Activated T-helper 17 cell treated with anti-CD3 and anti-CD28 coated beads, Interleukin-2, amount 50 U/mL, for 72 hours (primary cell): ENCODE results near the gene ACACB. TPM values are rescaled to one million over a fixed set of nuclear protein-coding genes. Genes with fewer than 3 reads are reported as not detected.

ENCODE experiments used
- ATAC-seq: fragments of 150-1000 bp; cut with Tn5 transposase; replicated peaks from 2 replicates; pipeline ENCODE4 v1.10.0; 2021; ENCODE audit warnings: mild to moderate bottlenecking, moderate library complexity
- H3K27ac Mint-ChIP-seq: one replicate; pipeline ENCODE4 v1.8.0; 2022; ENCODE audit warnings: mixed read lengths
- H3K27me3 Mint-ChIP-seq: one replicate; pipeline ENCODE4 v1.8.0; 2022; ENCODE audit warnings: mixed read lengths
- H3K36me3 Mint-ChIP-seq: one replicate; pipeline ENCODE4 v1.8.0; 2022; ENCODE audit warnings: low read depth, mild to moderate bottlenecking, mixed read lengths
- H3K4me1 Mint-ChIP-seq: one replicate; pipeline ENCODE4 v1.8.0; 2022; ENCODE audit warnings: mixed read lengths
- H3K4me3 Mint-ChIP-seq: one replicate; pipeline ENCODE4 v1.8.0; 2022; ENCODE audit warnings: mild to moderate bottlenecking, mixed read lengths
- H3K9me3 Mint-ChIP-seq: one replicate; pipeline ENCODE4 v1.8.0; 2022; ENCODE audit warnings: mixed read lengths
- total RNA-seq, 2 donors: library from RNA; stranded (reverse); gene quantifications; one replicate each; pipeline ENCODE4 v1.2.3, GENCODE V29; 2022

ACACB gene
- total RNA-seq, 2 donors from 2014 or later, result 7.4 to 17.3 TPM

DNA sequence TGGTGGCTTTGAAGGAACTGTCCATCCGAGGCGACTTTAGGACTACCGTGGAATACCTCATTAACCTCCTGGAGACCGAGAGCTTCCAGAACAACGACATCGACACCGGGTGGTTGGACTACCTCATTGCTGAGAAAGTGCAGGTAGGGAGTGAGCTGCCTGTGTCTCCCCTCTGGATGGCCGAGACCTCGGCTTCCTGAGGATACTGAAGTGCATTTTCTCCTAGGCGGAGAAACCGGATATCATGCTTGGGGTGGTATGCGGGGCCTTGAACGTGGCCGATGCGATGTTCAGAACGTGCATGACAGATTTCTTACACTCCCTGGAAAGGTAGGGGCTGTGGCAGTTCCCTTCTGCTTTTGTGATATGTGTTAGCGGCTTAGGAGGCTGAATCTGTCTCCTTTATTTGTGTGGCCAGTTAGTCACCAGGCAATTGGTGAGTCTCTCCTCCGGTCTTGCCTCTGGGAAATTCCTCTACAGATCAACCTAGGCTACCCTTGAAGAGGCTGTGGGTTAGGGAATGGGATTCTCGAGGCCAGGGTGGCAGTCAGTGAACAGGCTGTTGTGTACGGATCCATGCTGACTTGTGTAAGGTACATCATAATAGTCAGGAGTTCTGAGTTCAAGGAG lies 75.3 kb downstream of the ACACB start:
- H3K27me3 Mint-ChIP-seq, result no peaks in the 10 kb centered on the region
- H3K4me3 Mint-ChIP-seq, result no peak overlapping the region
- no peak overlapping the region for H3K27ac Mint-ChIP-seq
- no peak for ATAC-seq
- no peaks in the 10 kb centered on the region for H3K4me1 Mint-ChIP-seq
- peaks cover 26% of the 10 kb centered on the region for H3K36me3 Mint-ChIP-seq
- H3K9me3 Mint-ChIP-seq, result no peaks in the 10 kb centered on the region

DNA sequence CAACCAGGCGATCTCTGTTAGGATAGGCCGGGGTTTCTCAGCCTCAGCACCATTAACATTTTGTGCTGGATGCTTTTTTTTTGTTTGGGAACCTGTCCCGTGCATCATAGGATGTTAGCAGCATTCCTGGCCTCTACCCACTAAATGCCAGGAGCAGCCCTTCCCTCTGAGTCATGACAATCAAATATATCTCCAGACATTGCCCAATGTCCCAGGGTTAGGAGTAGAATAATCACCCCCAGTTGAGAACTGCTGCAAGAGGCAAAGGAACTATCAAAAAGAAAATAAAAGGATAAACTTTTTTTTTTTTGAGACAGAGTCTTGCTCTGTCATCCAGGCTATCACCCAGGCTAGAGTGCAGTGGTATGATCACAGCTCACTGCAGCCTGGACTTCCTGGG lies 76.0 kb downstream of the ACACB start:
- peaks cover 26% of the 10 kb centered on the region for H3K36me3 Mint-ChIP-seq
- ATAC-seq, result no peak
- H3K9me3 Mint-ChIP-seq, result no peaks in the 10 kb centered on the region
- no peak overlapping the region for H3K4me3 Mint-ChIP-seq
- no peaks in the 10 kb centered on the region for H3K4me1 Mint-ChIP-seq
- no peak overlapping the region for H3K27ac Mint-ChIP-seq
- no peaks in the 10 kb centered on the region for H3K27me3 Mint-ChIP-seq

DNA sequence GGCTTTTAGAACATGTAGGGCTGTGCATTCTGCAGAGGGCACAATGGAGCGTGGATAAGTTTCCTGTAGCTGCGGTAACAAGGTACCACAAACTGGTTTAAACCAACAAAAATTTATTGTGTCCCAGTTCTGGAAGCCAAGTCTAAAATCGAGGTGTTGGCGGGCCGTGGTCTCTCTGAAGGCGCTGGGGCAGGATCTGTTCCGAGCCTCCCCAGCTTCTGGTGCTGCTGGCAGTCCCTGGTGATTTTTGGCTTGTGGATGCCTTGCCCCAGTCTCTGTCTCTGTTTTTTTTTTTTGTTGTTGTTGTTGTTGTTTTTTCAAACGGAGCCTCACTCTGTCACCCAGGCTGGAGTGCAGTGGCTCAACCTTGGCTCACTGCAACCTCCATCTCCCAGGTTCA lies 77.5 kb downstream of the ACACB start:
- Mint-ChIP-seq H3K4me1 (no peaks in the 10 kb centered on the region), H3K9me3 (no peaks in the 10 kb centered on the region), H3K4me3 (no peak overlapping the region), H3K27me3 (no peaks in the 10 kb centered on the region), H3K27ac (no peak overlapping the region), H3K36me3 (peaks cover 26% of the 10 kb centered on the region)
- ATAC-seq, result no peak

DNA sequence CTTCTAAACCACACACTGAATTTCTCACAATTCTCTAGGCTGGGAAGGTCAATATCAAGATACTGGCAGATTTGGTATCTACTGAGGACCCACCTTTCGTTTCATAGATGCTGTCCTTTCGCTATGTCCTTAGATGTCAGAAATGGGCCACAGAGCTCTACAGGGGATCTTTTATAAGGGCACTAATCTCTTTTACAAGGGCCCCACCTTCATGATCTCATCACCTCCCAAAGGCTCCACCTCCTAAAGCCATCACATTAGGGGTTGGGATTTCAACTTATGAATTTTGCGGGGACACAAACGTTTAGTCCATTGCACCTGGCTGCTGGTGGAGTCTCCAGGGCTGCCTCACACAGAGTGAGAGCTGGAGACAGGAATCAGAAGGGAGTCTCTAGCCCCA lies 79.9 kb downstream of the ACACB start:
- ATAC-seq, result no peak
- peaks cover 33% of the 10 kb centered on the region for H3K36me3 Mint-ChIP-seq
- no peaks in the 10 kb centered on the region for H3K9me3 Mint-ChIP-seq
- no peaks in the 10 kb centered on the region for H3K4me1 Mint-ChIP-seq
- H3K4me3 Mint-ChIP-seq, result no peak overlapping the region
- H3K27ac Mint-ChIP-seq, result no peak overlapping the region
- H3K27me3 Mint-ChIP-seq, result no peaks in the 10 kb centered on the region

DNA sequence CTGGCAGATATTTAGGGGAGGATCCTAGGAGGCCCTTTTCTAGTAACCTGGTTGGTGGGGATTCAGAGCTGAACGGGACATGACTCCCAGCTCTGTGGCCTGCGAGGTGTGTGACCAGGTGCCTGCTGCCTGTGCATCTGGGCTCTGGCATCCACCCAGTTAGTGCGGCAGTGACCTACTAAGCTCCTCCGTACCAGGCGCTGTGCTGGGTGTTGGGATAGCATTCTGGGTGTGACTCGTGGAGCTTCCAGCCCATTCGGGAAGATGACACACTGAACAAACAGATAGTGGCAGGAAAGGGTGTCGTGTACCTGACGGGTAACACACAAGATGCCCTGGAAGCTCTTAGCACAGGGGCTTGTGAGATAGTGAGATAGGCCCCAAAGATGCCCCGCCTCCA lies 80.9 kb downstream of the ACACB start:
- Mint-ChIP-seq H3K4me3 (no peak overlapping the region), H3K9me3 (no peaks in the 10 kb centered on the region), H3K36me3 (peaks cover 40% of the 10 kb centered on the region), H3K27ac (no peak overlapping the region), H3K4me1 (no peaks in the 10 kb centered on the region), H3K27me3 (no peaks in the 10 kb centered on the region)
- ATAC-seq, result no peak

DNA sequence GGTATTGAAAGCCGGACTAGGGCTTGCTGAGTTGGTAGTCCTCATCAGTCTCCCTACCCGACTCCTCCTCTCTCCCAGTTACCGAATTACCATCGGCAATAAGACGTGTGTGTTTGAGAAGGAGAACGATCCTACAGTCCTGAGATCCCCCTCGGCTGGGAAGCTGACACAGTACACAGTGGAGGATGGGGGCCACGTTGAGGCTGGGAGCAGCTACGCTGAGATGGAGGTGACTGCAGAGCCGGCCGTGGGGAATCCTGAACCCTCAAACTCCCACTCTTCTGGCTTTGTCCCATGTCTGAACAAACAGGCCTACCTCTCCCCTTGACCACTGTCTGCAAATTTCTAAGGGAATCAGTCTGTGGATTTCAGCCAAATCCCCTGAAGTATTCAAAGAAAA lies 82.9 kb downstream of the ACACB start:
- peaks cover 42% of the 10 kb centered on the region for H3K36me3 Mint-ChIP-seq
- H3K27ac Mint-ChIP-seq, result no peak overlapping the region
- no peaks in the 10 kb centered on the region for H3K27me3 Mint-ChIP-seq
- no peaks in the 10 kb centered on the region for H3K4me1 Mint-ChIP-seq
- H3K4me3 Mint-ChIP-seq, result no peak overlapping the region
- H3K9me3 Mint-ChIP-seq, result no peaks in the 10 kb centered on the region
- ATAC-seq, result no peak

DNA sequence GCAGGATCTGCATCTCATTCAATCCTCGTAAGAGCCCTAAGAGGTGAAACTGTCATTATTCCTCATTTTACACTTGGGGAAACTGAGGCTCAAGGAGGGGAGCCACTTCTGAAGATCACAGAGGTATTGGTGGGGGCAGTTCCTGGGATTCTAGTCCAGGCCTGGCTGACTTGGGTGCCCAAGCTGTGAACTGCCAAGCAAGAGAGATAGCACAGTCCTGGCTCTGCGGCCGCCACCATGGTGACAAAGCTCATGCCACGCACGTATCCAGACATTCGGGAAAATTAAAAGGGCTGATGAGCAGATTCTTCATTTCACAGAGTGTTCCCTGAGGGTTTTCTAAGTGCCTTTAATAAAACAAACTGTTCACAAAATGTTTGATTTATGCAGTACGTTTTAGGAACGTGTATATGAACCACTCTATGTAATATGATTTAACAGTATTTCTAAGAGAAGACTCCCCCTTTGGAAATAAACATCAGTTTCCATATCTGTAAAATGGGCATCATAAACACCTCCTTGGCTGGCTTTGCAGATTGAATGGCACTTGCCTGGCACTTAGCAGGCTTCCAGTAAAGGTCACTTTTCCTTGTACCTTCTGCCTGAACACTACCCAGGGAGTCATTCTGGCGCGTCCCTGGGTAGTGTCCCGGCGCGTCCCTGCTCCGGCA lies 84.6 kb downstream of the ACACB start:
- Mint-ChIP-seq H3K36me3 (peaks cover 28% of the 10 kb centered on the region), H3K9me3 (no peaks in the 10 kb centered on the region), H3K4me1 (no peaks in the 10 kb centered on the region), H3K27me3 (no peaks in the 10 kb centered on the region), H3K27ac (no peak overlapping the region), H3K4me3 (no peak overlapping the region)
- ATAC-seq, result no peak

DNA sequence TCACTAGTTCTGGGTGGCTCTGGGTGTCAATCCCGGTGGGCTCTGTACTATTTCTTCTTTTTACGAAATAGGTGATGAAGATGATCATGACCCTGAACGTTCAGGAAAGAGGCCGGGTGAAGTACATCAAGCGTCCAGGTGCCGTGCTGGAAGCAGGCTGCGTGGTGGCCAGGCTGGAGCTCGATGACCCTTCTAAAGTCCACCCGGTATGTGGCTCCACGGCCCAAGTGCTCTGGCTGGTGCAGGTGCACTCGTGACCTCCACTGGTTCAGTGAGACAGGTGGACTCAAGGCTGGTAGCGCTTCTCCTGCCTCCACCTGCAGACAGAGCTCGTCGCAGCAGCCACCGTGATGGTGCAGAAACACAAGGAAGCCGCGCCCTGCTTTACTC lies 85.1 kb downstream of the ACACB start:
- H3K4me3 Mint-ChIP-seq, result no peak overlapping the region
- H3K36me3 Mint-ChIP-seq, result peaks cover 23% of the 10 kb centered on the region
- no peak for ATAC-seq
- H3K27ac Mint-ChIP-seq, result no peak overlapping the region
- H3K9me3 Mint-ChIP-seq, result no peaks in the 10 kb centered on the region
- no peaks in the 10 kb centered on the region for H3K27me3 Mint-ChIP-seq
- H3K4me1 Mint-ChIP-seq, result no peaks in the 10 kb centered on the region

DNA sequence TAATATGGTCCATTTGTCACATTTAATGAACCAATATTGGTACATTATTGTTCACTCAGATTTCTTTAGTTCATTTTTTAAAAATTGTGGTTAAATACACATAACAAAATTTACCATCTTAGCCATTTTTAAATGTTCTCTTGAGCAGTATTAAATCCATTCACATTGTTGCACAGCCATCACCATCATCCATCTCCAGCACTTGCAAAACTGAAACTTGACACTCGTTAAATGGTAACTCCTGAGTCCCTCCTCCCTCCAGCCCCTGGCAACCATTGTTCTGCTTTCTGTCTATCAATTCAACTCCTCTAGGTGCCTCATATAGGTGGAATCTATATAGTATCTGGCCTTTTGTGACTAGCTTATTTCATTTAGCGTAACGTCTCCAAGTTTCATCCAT lies 86.4 kb downstream of the ACACB start:
- peaks cover 24% of the 10 kb centered on the region for H3K36me3 Mint-ChIP-seq
- no peak overlapping the region for H3K27ac Mint-ChIP-seq
- ATAC-seq, result no peak
- no peaks in the 10 kb centered on the region for H3K4me1 Mint-ChIP-seq
- no peaks in the 10 kb centered on the region for H3K27me3 Mint-ChIP-seq
- no peak overlapping the region for H3K4me3 Mint-ChIP-seq
- H3K9me3 Mint-ChIP-seq, result no peaks in the 10 kb centered on the region

DNA sequence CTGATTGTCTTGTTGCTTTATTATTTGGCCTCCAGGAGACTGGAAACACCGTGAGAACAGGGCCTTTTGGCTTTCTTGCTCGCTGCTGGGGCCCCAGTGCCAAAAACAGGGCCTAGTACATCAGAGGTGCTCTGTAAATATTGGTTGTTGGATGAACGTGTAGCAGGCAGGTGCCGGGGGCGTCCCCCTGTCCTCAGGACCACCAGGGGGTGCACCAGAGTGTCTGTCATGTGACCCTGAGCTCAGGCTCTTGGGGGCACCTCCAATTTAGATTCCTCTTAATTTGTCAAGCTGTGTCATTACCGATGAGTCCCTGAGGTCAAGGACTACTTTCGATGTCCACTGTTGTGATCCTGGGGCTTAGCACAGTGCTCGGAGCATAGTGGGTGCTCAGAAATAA lies 87.1 kb downstream of the ACACB start:
- Mint-ChIP-seq H3K9me3 (no peaks in the 10 kb centered on the region), H3K36me3 (peaks cover 28% of the 10 kb centered on the region), H3K27ac (no peak overlapping the region), H3K4me1 (no peaks in the 10 kb centered on the region), H3K4me3 (no peak overlapping the region), H3K27me3 (no peaks in the 10 kb centered on the region)
- no peak for ATAC-seq

DNA sequence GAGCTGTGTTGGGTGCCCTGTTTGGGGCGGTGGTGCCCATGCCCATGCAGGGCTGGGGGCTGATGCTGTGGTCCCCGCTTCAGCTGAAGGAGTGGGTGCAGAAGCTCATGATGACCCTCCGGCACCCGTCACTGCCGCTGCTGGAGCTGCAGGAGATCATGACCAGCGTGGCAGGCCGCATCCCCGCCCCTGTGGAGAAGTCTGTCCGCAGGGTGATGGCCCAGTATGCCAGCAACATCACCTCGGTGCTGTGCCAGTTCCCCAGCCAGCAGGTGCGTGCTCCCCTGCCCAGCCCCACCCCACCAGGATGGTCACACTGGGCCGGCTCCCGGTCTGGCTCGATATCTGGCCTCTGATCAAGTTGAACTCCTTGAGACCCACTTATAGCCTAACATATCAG lies 92.7 kb downstream of the ACACB start:
- Mint-ChIP-seq H3K4me3 (no peak overlapping the region), H3K4me1 (no peaks in the 10 kb centered on the region), H3K27me3 (no peaks in the 10 kb centered on the region), H3K36me3 (peaks cover 6% of the 10 kb centered on the region), H3K27ac (no peak overlapping the region), H3K9me3 (no peaks in the 10 kb centered on the region)
- ATAC-seq, result no peak

DNA sequence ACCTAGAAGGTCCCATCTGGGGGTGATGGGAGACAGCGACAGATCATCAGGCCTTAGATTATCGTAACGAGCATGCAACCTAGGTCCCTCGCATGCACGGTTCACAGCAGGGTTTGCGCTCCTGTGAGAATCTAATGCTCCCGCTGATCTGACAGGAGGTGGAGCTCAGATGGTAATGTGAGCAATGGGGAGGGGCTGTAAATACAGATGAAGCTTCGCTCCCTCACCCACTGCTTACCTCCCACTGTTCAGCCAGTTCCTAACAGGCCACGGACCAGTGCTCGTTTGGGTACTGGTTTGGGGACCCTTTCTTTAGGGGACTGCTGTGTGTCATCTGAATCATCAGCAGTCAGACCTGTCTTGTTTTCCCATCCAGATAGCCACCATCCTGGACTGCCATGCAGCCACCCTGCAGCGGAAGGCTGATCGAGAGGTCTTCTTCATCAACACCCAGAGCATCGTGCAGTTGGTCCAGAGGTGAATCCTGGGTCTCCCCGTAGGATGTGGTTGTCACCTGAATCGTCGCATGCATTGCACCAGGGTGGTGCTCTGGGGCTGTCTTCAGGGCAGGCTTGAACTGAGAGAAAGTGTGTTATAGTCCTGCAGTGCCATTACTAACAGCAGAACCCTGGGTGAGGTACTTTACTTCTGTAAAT lies 96.2 kb downstream of the ACACB start:
- no peaks in the 10 kb centered on the region for H3K9me3 Mint-ChIP-seq
- H3K4me3 Mint-ChIP-seq, result no peak overlapping the region
- no peaks in the 10 kb centered on the region for H3K4me1 Mint-ChIP-seq
- ATAC-seq, result no peak
- H3K36me3 Mint-ChIP-seq, result peaks cover 17% of the 10 kb centered on the region
- no peaks in the 10 kb centered on the region for H3K27me3 Mint-ChIP-seq
- H3K27ac Mint-ChIP-seq, result no peak overlapping the region

DNA sequence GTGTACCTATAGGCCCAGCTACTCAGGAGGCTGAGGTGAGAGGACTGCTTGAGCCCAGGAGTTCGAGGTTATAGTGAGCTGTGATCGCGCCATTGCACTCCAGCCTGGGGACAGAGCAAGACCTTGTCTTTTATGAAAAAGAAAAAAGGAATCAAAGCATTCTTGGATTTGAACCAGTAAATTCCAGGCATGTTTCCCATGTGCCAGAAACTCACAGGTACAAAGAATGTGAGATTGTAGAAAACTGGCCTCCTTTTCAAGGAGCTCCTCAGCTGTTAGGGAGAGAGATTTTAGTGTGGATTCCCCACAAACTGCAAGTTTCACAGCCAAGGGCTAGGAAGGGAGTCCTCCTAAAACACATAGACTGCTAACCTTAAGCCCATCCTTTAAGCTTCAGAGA lies 97.7 kb downstream of the ACACB start:
- Mint-ChIP-seq H3K4me3 (no peak overlapping the region), H3K36me3 (peaks cover 16% of the 10 kb centered on the region), H3K9me3 (no peaks in the 10 kb centered on the region), H3K27ac (no peak overlapping the region), H3K27me3 (no peaks in the 10 kb centered on the region), H3K4me1 (no peaks in the 10 kb centered on the region)
- ATAC-seq, result no peak

DNA sequence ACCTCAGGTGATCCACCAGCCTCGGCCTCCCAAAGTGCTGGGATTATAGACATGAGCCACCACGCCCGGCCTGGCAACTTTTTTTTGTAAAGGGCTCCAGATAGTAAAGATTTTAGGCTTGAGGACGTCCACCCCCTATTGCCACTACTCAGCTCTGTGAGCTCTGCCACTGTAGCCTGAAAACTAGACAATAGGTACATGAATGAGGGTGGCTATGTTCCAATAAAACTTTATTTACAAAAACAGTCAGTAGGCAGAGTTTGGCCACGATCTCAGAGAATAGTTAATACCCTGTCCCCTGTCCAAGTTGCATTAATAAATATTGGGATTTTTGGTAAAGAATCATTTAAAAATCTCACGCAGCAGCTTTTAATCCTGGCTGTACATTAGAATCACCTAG lies 102.6 kb downstream of the ACACB start:
- no peak for ATAC-seq
- H3K9me3 Mint-ChIP-seq, result no peaks in the 10 kb centered on the region
- H3K27me3 Mint-ChIP-seq, result no peaks in the 10 kb centered on the region
- no peak overlapping the region for H3K4me3 Mint-ChIP-seq
- H3K4me1 Mint-ChIP-seq, result no peaks in the 10 kb centered on the region
- peaks cover 27% of the 10 kb centered on the region for H3K36me3 Mint-ChIP-seq
- H3K27ac Mint-ChIP-seq, result no peak overlapping the region

DNA sequence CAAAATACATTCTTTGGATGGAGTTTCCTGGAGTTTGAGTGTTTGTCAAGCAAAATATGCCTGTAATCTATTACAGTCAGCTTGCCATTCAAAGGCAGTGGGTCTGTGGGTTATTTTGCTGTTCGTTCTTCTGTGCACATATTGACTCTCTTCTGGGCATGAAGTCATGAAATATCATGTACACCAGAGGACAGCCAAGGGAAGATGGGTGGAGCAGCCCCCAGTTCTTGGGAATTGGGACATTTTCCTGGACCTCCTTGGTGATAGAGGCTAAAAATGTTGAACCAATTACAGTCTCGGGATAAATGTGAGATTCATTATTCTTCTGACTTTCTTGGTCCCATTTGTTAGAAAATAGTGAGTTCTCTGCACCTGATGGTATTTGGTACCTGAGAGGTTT lies 103.6 kb downstream of the ACACB start:
- peaks cover 27% of the 10 kb centered on the region for H3K36me3 Mint-ChIP-seq
- no peaks in the 10 kb centered on the region for H3K9me3 Mint-ChIP-seq
- H3K4me3 Mint-ChIP-seq, result no peak overlapping the region
- no peak for ATAC-seq
- H3K4me1 Mint-ChIP-seq, result no peaks in the 10 kb centered on the region
- no peak overlapping the region for H3K27ac Mint-ChIP-seq
- H3K27me3 Mint-ChIP-seq, result no peaks in the 10 kb centered on the region
